IMR-90 (cell line): ENCODE data around the gene TPSAB1. TPM values are rescaled to one million over a fixed set of nuclear protein-coding genes. Genes with fewer than 3 reads are reported as not detected.
"Not testable (repeated sequence)": the region's sequence is repeated elsewhere in the genome, so short reads cannot be mapped to it uniquely, and the experiment has no call there.

ENCODE experiments used
- ATAC-seq: fragments of 200-7000 bp; cut with Tn5 transposase; 2 replicates; pipeline ENCODE4 v1.9.1; 2020; ENCODE audit warnings: low read depth, mild to moderate bottlenecking, moderate library complexity
- Bru-seq: library from RNA; stranded (reverse); fragments of 400-500 nt; gene quantifications from one replicate; lab custom pipeline; 2021; lab: Mats Ljungman, UMichigan
- BruChase-seq, 2 experiments: library from RNA; stranded (reverse); fragments of 400-500 nt; gene quantifications; one replicate each; lab custom pipeline; 2021; lab: Mats Ljungman, UMichigan
- BruUV-seq: library from RNA; stranded (reverse); fragments of 400-500 nt; replicated peaks from 2 replicates; lab custom pipeline; 2021; lab: Mats Ljungman, UMichigan
- CTCF ChIA-PET: fragments of 300-600 bp; formaldehyde crosslinking; extraction: SDS; loops from one replicate; lab custom pipeline; 2021; ENCODE audit warnings: antibody characterized with exemption; lab: Yijun Ruan, JAX
- POLR2A ChIA-PET: fragments of 300-600 bp; sonication (Branson Sonifier 250); formaldehyde crosslinking; loops from one replicate; lab custom pipeline; 2022; ENCODE audit warnings: antibody characterized with exemption; ENCODE audit not compliant: unreplicated experiment; lab: Charles Lee
- DNase-seq: peaks from one replicate; pipeline ENCODE4 v3.0.0; 2013
- H2AFZ ChIP-seq: replicated peaks from 2 replicates; pipeline ENCODE3; 2013; ENCODE audit warnings: low read length, mild to moderate bottlenecking; ENCODE audit not compliant: poor library complexity
- H2AK5ac ChIP-seq: 2 replicates; pipeline ENCODE4 v1.6.1; 2013; ENCODE audit warnings: low read depth, low read length, inconsistent platforms
- H2AK9ac ChIP-seq: replicated peaks from 2 replicates; pipeline ENCODE3; 2013; ENCODE audit warnings: mild to moderate bottlenecking, low read depth, low read length, moderate library complexity; ENCODE audit not compliant: poor library complexity
- H2BK120ac ChIP-seq: 2 replicates; pipeline ENCODE4 v1.6.1; 2013; ENCODE audit warnings: low read depth, low read length, inconsistent platforms
- H2BK15ac ChIP-seq: 3 replicates; pipeline ENCODE4 v1.6.1; 2013; ENCODE audit warnings: low read depth, low read length, inconsistent platforms
- H2BK20ac ChIP-seq: 2 replicates; pipeline ENCODE4 v1.6.1; 2013; ENCODE audit warnings: low read depth, mild to moderate bottlenecking, inconsistent platforms, low read length, moderate library complexity
- H2BK5ac ChIP-seq: 2 replicates; pipeline ENCODE4 v1.6.1; 2013; ENCODE audit warnings: mild to moderate bottlenecking, low read depth, low read length, inconsistent platforms; ENCODE audit not compliant: poor library complexity, severe bottlenecking
- H3K14ac ChIP-seq: replicated peaks from 2 replicates; pipeline ENCODE4 v1.6.1; 2013; ENCODE audit warnings: low read depth, low read length, inconsistent platforms
- H3K18ac ChIP-seq: 2 replicates; pipeline ENCODE4 v1.6.1; 2013; ENCODE audit warnings: low read depth, low read length, control low read depth
- H3K23ac ChIP-seq: 2 replicates; pipeline ENCODE4 v1.6.1; 2013; ENCODE audit warnings: low read depth, low read length, inconsistent platforms
- H3K27ac ChIP-seq: 2 replicates; pipeline ENCODE4 v1.5.1; 2013; ENCODE audit warnings: mild to moderate bottlenecking, control low read depth, low read length; ENCODE audit not compliant: insufficient read depth
- H3K27me3 ChIP-seq: 2 replicates; pipeline ENCODE4 v1.6.1; 2013; ENCODE audit warnings: low read length; ENCODE audit not compliant: control insufficient read depth, insufficient read depth
- H3K36me3 ChIP-seq: 2 replicates; pipeline ENCODE4 v1.6.1; 2013; ENCODE audit warnings: low read length, mixed read lengths; ENCODE audit not compliant: control insufficient read depth, insufficient read depth
- H3K4ac ChIP-seq: 2 replicates; pipeline ENCODE4 v1.6.1; 2013; ENCODE audit warnings: low read depth, low read length, inconsistent platforms
- H3K4me1 ChIP-seq: 2 replicates; pipeline ENCODE4 v1.6.1; 2013; ENCODE audit warnings: low read length, mixed read lengths; ENCODE audit not compliant: control insufficient read depth, insufficient read depth
- H3K4me2 ChIP-seq: 2 replicates; pipeline ENCODE4 v1.6.1; 2013; ENCODE audit warnings: low read depth, mild to moderate bottlenecking, control low read depth, low read length, moderate library complexity
- H3K4me3 ChIP-seq: 2 replicates; pipeline ENCODE4 v1.5.1; 2013; ENCODE audit warnings: low read depth, mild to moderate bottlenecking, control low read depth, low read length, moderate library complexity; ENCODE audit not compliant: insufficient read depth
- H3K56ac ChIP-seq: 2 replicates; pipeline ENCODE4 v1.6.1; 2013; ENCODE audit warnings: low read length, inconsistent platforms; ENCODE audit not compliant: insufficient read depth; ENCODE audit errors: extremely low read depth
- H3K79me1 ChIP-seq, 2 experiments: 2 replicates each; pipeline ENCODE4 v1.6.1; 2013; ENCODE audit warnings: low read length in 2 of 2, inconsistent platforms in 1 of 2, low read depth in 1 of 2
- H3K9ac ChIP-seq: 2 replicates; pipeline ENCODE4 v1.6.1; 2013; ENCODE audit warnings: low read depth, low read length, control low read depth
- H3K9me1 ChIP-seq: 2 replicates; pipeline ENCODE4 v1.6.1; 2013; ENCODE audit warnings: low read length, inconsistent platforms; ENCODE audit not compliant: insufficient read depth
- H3K9me3 ChIP-seq: 2 replicates; pipeline ENCODE4 v1.6.1; 2013; ENCODE audit warnings: low read length; ENCODE audit not compliant: control insufficient read depth, insufficient read depth
- H4K20me1 ChIP-seq: 2 replicates; pipeline ENCODE4 v1.6.1; 2013; ENCODE audit warnings: low read length, inconsistent platforms; ENCODE audit not compliant: insufficient read depth
- H4K5ac ChIP-seq: 2 replicates; pipeline ENCODE4 v1.6.1; 2013; ENCODE audit warnings: mild to moderate bottlenecking, low read depth, low read length, control low read depth
- H4K8ac ChIP-seq, 2 experiments: 2 replicates each; pipeline ENCODE4 v1.6.1; 2013; ENCODE audit warnings: low read depth in 2 of 2, low read length in 2 of 2, control low read depth in 1 of 2, inconsistent platforms in 1 of 2
- H4K91ac ChIP-seq: 2 replicates; pipeline ENCODE4 v1.6.1; 2013; ENCODE audit warnings: low read depth, low read length, inconsistent platforms; ENCODE audit not compliant: insufficient read depth
- WGBS, 2 experiments: methylation state at CpG; one replicate each; pipeline versions ENCODE4 v1.1.5 to v1.1.7; 2013; ENCODE audit warnings: missing lambda C conversion rate in 2 of 2; ENCODE audit not compliant: insufficient read length in 1 of 2; ENCODE audit errors: extremely low coverage in 2 of 2; 5-methylcytosine and 5-hydroxymethylcytosine counted together
- dilution Hi-C: fragments of 300-500 bp; cut with HindIII; formaldehyde crosslinking; loops from one replicate; pipeline ENCODE4 v1.14.3; 2018; ENCODE audit warnings: low sequenced_read_pairs; ENCODE audit not compliant: unreplicated experiment
- in situ Hi-C: fragments of 300-500 bp; cut with MboI; formaldehyde crosslinking; loops from 3 replicates; pipeline ENCODE4 v1.14.3; 2019; ENCODE audit warnings: low sequenced_read_pairs, inconsistent platforms, mixed read lengths
- intact Hi-C: fragments of 100-400 bp; cut with micrococcal nuclease; formaldehyde crosslinking; loops from 2 replicates; pipeline ENCODE4 v1.10.0; 2022
- long read RNA-seq: library from polyadenylated mRNA; unstranded; transcript quantifications from one replicate; pipeline ENCODE4 v2.0.0, GENCODE V29; 2021; ENCODE audit not compliant: unreplicated experiment
- polyA plus RNA-seq, 3 experiments: library from polyadenylated mRNA; depleted of rRNA; stranded (reverse); fragments of >200 nt; gene quantifications; 2 replicates each; pipeline ENCODE4 v1.2.3, GENCODE V29; 2012; ENCODE audit warnings: low replicate concordance in 1 of 3
- total RNA-seq: library from RNA; depleted of rRNA; stranded (reverse); fragments of >200 nt; gene quantifications from 2 replicates; pipeline ENCODE4 v1.2.3, GENCODE V29; 2012; rRNA removed

TPSAB1 gene
- not detected in 2 replicates for total RNA-seq
- polyA plus RNA-seq (2012; rRNA removed) = not detected in 2 replicates
- polyA plus RNA-seq (2012; cell fraction: cytosol; rRNA removed) = not detected in 2 replicates
- polyA plus RNA-seq (2012; cell fraction: nucleus; rRNA removed; ENCODE audit: low replicate concordance) = not detected in 2 replicates
- Bru-seq, nascent RNA = not detected
- not detected for BruChase-seq, experiment 1, labeled RNA remaining after a 6-hour chase
- not detected for BruChase-seq, experiment 2, labeled RNA remaining after a 2-hour chase
- long read RNA-seq = 0 reads

DNA sequence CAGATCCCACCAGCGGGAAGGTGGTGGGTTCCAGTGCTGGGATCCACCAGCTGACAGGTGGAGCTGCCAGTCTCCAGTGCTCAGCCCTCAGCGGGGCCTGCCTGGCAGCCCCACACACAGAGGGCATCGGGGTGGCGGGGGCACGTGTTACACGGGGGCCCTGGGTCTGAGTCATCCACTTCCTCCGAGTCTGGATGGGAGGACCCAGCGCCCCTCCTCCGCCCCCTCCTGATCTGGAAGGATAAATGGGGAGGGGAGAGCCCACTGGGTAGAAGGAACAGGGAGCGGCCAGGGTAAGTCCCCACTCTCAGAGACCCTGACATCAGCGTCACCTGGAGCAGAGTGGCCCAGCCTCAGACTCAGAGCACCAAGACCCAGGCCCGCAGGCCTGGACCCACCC is at the start of gene TPSAB1:
Gene TPSAB1 (plus strand): TSS at position 270 of the 400 bp plus-strand sequence. CDS start 234 bp downstream, outside the sequence.
- POLR2A ChIA-PET, H4K20me1 ChIP-seq, H2BK5ac ChIP-seq, H3K56ac ChIP-seq, H2BK120ac ChIP-seq, H2AK5ac ChIP-seq, dilution Hi-C loops, H3K36me3 ChIP-seq, H3K27me3 ChIP-seq, H3K9me3 ChIP-seq, DNase-seq, H3K14ac ChIP-seq, H3K23ac ChIP-seq, H2AFZ ChIP-seq, H2AK9ac ChIP-seq, H4K91ac ChIP-seq, H3K4ac ChIP-seq, H3K9me1 ChIP-seq, H3K9ac ChIP-seq, H4K8ac ChIP-seq, ATAC-seq, intact Hi-C loops, in situ Hi-C loops, H2BK20ac ChIP-seq, CTCF ChIA-PET, H3K27ac ChIP-seq, H3K18ac ChIP-seq, H3K4me3 ChIP-seq, H3K79me1 ChIP-seq, H3K4me2 ChIP-seq, H2BK15ac ChIP-seq, BruUV-seq, H4K5ac ChIP-seq, H3K4me1 ChIP-seq: not testable (repeated sequence)
- WGBS, 2 experiments = no CpG with 5 or more reads among the region's 12 CpGs

DNA sequence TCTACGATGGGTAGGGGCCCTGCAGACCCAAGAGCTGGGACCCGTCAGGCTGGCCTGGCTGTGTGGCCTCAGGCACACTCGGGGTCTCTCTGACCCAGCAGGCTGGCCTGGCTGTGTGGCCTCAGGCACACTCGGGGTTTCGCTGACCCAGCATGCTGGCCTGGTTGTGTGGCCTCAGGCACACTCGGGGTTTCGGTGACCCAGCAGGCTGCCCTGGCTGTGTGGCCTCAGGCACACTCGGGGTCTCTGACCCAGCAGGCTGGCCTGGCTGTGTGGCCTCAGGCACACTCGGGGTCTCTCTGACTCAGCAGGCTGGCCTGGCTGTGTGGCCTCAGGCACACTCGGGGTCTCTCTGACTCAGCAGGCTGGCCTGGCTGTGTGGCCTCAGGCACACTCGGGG is 49.7 kb upstream of the TPSAB1 start:
- H3K4me3 ChIP-seq, H3K9me3 ChIP-seq, H2AK9ac ChIP-seq, H2BK120ac ChIP-seq, H3K36me3 ChIP-seq, H3K23ac ChIP-seq, H3K4me1 ChIP-seq, H2BK5ac ChIP-seq, H3K27ac ChIP-seq, H3K9me1 ChIP-seq, H2BK15ac ChIP-seq, ATAC-seq, intact Hi-C loops, H2AFZ ChIP-seq, dilution Hi-C loops, H3K9ac ChIP-seq, H4K8ac ChIP-seq, H4K5ac ChIP-seq, POLR2A ChIA-PET, H3K4ac ChIP-seq, H3K27me3 ChIP-seq, H3K79me1 ChIP-seq, H2BK20ac ChIP-seq, H3K14ac ChIP-seq, H3K18ac ChIP-seq, H3K4me2 ChIP-seq, BruUV-seq, H2AK5ac ChIP-seq, H3K56ac ChIP-seq, DNase-seq, in situ Hi-C loops, H4K91ac ChIP-seq, CTCF ChIA-PET: not testable (repeated sequence)
- H4K20me1 ChIP-seq = peaks cover 14% of the 10 kb centered on the region
- WGBS, 2 experiments = no CpG with 5 or more reads among the region's 11 CpGs
